Activated CD8-positive, alpha-beta memory T cell treated with anti-CD3 and anti-CD28 coated beads for 36 hours (primary cell): Measurements from ENCODE around the gene NPY1R. TPM values are rescaled to one million over a fixed set of nuclear protein-coding genes. Genes with fewer than 3 reads are reported as not detected.

Experiments
- CTCF ChIA-PET: fragments of 350-600 bp; sonication (Branson Sonifier 250); formaldehyde crosslinking; loops from one replicate; lab custom pipeline; 2021; ENCODE audit warnings: antibody characterized with exemption; lab: Charles Lee
- POLR2A ChIA-PET: fragments of 350-600 bp; sonication (Branson Sonifier 250); formaldehyde crosslinking; loops from one replicate; lab custom pipeline; 2021; ENCODE audit warnings: antibody characterized with exemption; lab: Charles Lee
- total RNA-seq, 2 experiments: library from RNA; stranded (reverse); gene quantifications; one replicate each; pipeline ENCODE4 v1.2.3, GENCODE V29; 2021

NPY1R gene
- total RNA-seq, 2 experiments from 2014 or later = not detected

DNA sequence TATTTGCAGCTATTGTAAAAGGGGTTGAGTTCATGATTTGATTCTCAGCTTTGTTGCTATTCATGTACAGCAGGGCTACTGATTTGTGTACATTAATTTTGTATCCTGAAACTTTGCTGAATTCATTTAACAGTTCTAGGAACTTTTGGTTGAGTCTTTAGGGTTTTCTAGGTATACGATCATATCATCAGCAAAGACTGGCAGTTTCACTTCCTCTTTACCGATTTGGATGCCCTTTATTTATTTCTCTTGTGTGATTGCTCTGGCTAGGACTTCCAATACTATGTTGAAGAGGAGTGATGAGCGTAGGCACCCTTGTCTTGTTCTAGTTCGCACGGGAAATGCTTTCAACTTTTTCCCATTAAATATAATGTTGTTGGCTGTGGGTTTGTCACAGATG lies 48.1 kb downstream of the NPY1R start:
- ChIA-PET POLR2A (no interaction called here), CTCF (no interaction called here)

- ChIA-PET CTCF (no interaction called here), POLR2A (no interaction called here)
These were observed 51.5 kb downstream of the NPY1R start for GRCh38 chr4:163280703-163281519.

- POLR2A ChIA-PET = no interaction called here
- CTCF ChIA-PET = no interaction called here
These were observed 52.7 kb downstream of the NPY1R start for GRCh38 chr4:163279713-163280112.

DNA sequence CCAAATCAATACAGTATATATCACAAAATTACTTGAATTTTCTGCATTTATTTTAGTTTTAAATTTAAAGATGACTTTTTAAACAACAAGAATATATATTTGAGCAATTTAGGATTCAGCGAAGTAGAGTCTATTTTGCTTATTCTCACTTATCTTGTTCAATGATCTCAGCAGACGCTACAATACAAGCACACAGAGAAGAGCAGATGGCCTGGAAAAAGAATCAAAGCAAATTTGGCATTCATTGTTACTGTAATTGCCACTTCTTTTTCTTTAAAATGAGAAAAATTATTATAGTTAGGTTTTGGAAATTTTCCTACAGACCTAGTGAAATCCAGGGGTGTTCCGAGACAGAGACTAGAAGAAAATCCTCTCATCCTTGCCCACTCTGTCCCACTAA lies 57.5 kb downstream of the NPY1R start:
- POLR2A ChIA-PET = no interaction called here
- CTCF ChIA-PET = no interaction called here

Other genes with a start within 250 kb of the NPY1R start
- gene NAF1, start 165.7 kb downstream of the NPY1R start, total RNA-seq = 10 to 100 TPM; 31.6 to 34.9 TPM
- gene NPY5R, start 11.3 kb upstream of the NPY1R start, total RNA-seq = not detected
- gene TKTL2, start 141.2 kb upstream of the NPY1R start, total RNA-seq = not detected
- gene TMA16, start 162.1 kb upstream of the NPY1R start, total RNA-seq = 10 to 100 TPM; 48.1 to 51.0 TPM